K562 treated with DMSO at 1 percent for 12 hours (cell line): ENCODE data around the gene KRT6B. TPM values are rescaled to one million over a fixed set of nuclear protein-coding genes. Genes with fewer than 3 reads are reported as not detected.

Experiments
- total RNA-seq: library from RNA; unstranded; fragments of 300-600 nt; gene quantifications from 2 replicates; pipeline ENCODE4 v1.2.3, GENCODE V29; 2022; ENCODE audit not compliant: insufficient read depth

The KRT6B gene
- total RNA-seq, result not detected in 2 replicates

GRCh38 chr12:52452101-52452500, at the start of gene KRT6B:
TSS of gene KRT6B (minus strand) at chr12:52452146. CDS start at chr12:52452078, 68 bp downstream.

GRCh38 chr12:52493172-52493571, 41.2 kb upstream of the KRT6B start, which contains the start of gene KRT6A:
TSS of gene KRT6A (minus strand) at chr12:52493257. CDS start at chr12:52493188, 69 bp downstream.

GRCh38 chr12:52473768-52474167, 21.8 kb upstream of the KRT6B start, which contains the start of gene KRT6C:
TSS of gene KRT6C (minus strand) at chr12:52473805. CDS start at chr12:52473737, 68 bp downstream.

GRCh38 chr12:52434081-52434733, 17.7 kb downstream of the KRT6B start, which contains the start of gene KRT75:
TSS of gene KRT75 (minus strand) at chr12:52434371. CDS start at chr12:52434304, 67 bp downstream.

GRCh38 chr12:52405922-52406385, 46.0 kb downstream of the KRT6B start, which contains the start of gene KRT82:
TSS of gene KRT82 (minus strand) at chr12:52406335. CDS start at chr12:52406277, 58 bp downstream.

Other genes with a start within 250 kb of the KRT6B start
- not detected in 2 replicates for gene KRT7, start 218.9 kb downstream of the KRT6B start, total RNA-seq
- not detected in 2 replicates for gene KRT86, start 177.5 kb downstream of the KRT6B start, total RNA-seq
- 0.33 TPM in 1 of 2 replicates, not detected in the other for gene KRT81, start 160.6 kb downstream of the KRT6B start, total RNA-seq
- gene KRT83, start 130.7 kb downstream of the KRT6B start, total RNA-seq, result not detected in 2 replicates
- not detected in 2 replicates for gene KRT85, start 84.7 kb downstream of the KRT6B start, total RNA-seq
- not detected in 2 replicates for gene KRT84, start 66.5 kb downstream of the KRT6B start, total RNA-seq
- not detected in 2 replicates for gene KRT82, start 45.8 kb downstream of the KRT6B start, total RNA-seq
- not detected in 2 replicates for gene KRT75, start 17.8 kb downstream of the KRT6B start, total RNA-seq
- not detected in 2 replicates for gene KRT6C, start 21.7 kb upstream of the KRT6B start, total RNA-seq
- not detected in 2 replicates for gene KRT6A, start 41.1 kb upstream of the KRT6B start, total RNA-seq
- gene KRT5, start 68.2 kb upstream of the KRT6B start, total RNA-seq, result not detected in 2 replicates
- not detected in 2 replicates for gene KRT71, start 101.0 kb upstream of the KRT6B start, total RNA-seq
- gene KRT74, start 121.7 kb upstream of the KRT6B start, total RNA-seq, result not detected in 2 replicates
- gene KRT72, start 149.3 kb upstream of the KRT6B start, total RNA-seq, result not detected in 2 replicates
- gene KRT73, start 166.4 kb upstream of the KRT6B start, total RNA-seq, result not detected in 2 replicates
- 0.26 TPM in 1 of 2 replicates, not detected in the other for gene KRT2, start 200.1 kb upstream of the KRT6B start, total RNA-seq
- not detected in 2 replicates for gene KRT1, start 228.3 kb upstream of the KRT6B start, total RNA-seq